Calu3 (cell line): ENCODE measurements around the gene GPR32. TPM values are rescaled to one million over a fixed set of nuclear protein-coding genes. Genes with fewer than 3 reads are reported as not detected.
"Not testable (repeated sequence)": the region's sequence is repeated elsewhere in the genome, so short reads cannot be mapped to it uniquely, and the experiment has no call there.

Experiments used
- Bru-seq: library from RNA; stranded (reverse); fragments of 400-500 nt; gene quantifications from one replicate; lab custom pipeline; 2021; lab: Mats Ljungman, UMichigan
- BruChase-seq, 2 experiments: library from RNA; stranded (reverse); fragments of 400-500 nt; gene quantifications; one replicate each; lab custom pipeline; 2021; lab: Mats Ljungman, UMichigan
- BruUV-seq: library from RNA; stranded (reverse); fragments of 400-500 nt; replicated peaks from 2 replicates; lab custom pipeline; 2021; lab: Mats Ljungman, UMichigan
- CTCF ChIA-PET: fragments of 300-600 bp; sonication (Branson Sonifier 250); formaldehyde crosslinking; loops from one replicate; lab custom pipeline; 2022; ENCODE audit warnings: antibody characterized with exemption; lab: Charles Lee
- DNase-seq: peaks from one replicate; pipeline ENCODE4 v3.0.0; 2022
- H3K27ac Mint-ChIP-seq: one replicate; pipeline ENCODE4 v1.8.0; 2022; ENCODE audit warnings: mixed read lengths; ENCODE audit not compliant: unreplicated experiment
- H3K27me3 Mint-ChIP-seq: one replicate; pipeline ENCODE4 v1.8.0; 2022; ENCODE audit warnings: mixed read lengths; ENCODE audit not compliant: unreplicated experiment
- H3K36me3 Mint-ChIP-seq: one replicate; pipeline ENCODE4 v1.8.0; 2022; ENCODE audit warnings: mild to moderate bottlenecking, moderate library complexity, mixed read lengths; ENCODE audit not compliant: insufficient read depth, unreplicated experiment
- H3K4me1 Mint-ChIP-seq: one replicate; pipeline ENCODE4 v1.8.0; 2022; ENCODE audit warnings: mild to moderate bottlenecking, low read depth, mixed read lengths; ENCODE audit not compliant: unreplicated experiment
- H3K4me3 Mint-ChIP-seq: one replicate; pipeline ENCODE4 v1.8.0; 2022; ENCODE audit warnings: mild to moderate bottlenecking, low read depth, moderate library complexity, mixed read lengths; ENCODE audit not compliant: unreplicated experiment
- H3K9me3 Mint-ChIP-seq: one replicate; pipeline ENCODE4 v1.8.0; 2022; ENCODE audit warnings: low read depth, mixed read lengths; ENCODE audit not compliant: unreplicated experiment
- CTCF ChIP-seq: fragments of 200-600 bp; IDR thresholded peaks from one replicate; pipeline ENCODE4 v1.8.0; 2022; ENCODE audit warnings: antibody characterized with exemption; ENCODE audit not compliant: unreplicated experiment
- intact Hi-C: fragments of 100-400 bp; cut with micrococcal nuclease; formaldehyde crosslinking; loops from one replicate; pipeline ENCODE4 v1.10.0; 2022; ENCODE audit not compliant: unreplicated experiment
- long read RNA-seq: library from polyadenylated mRNA; stranded (forward); transcript quantifications from one replicate; pipeline ENCODE4 v2.0.0, GENCODE V29; 2022
- total RNA-seq: library from RNA; stranded (reverse); gene quantifications from 2 replicates; pipeline ENCODE4 v1.2.3, GENCODE V29; 2022

Gene GPR32
- total RNA-seq (not detected in 2 replicates), Bru-seq, nascent RNA (not detected), BruChase-seq, experiment 1, labeled RNA remaining after a 6-hour chase (not detected), BruChase-seq, experiment 2, labeled RNA remaining after a 2-hour chase (not detected)
- long read RNA-seq = 0 reads

DNA sequence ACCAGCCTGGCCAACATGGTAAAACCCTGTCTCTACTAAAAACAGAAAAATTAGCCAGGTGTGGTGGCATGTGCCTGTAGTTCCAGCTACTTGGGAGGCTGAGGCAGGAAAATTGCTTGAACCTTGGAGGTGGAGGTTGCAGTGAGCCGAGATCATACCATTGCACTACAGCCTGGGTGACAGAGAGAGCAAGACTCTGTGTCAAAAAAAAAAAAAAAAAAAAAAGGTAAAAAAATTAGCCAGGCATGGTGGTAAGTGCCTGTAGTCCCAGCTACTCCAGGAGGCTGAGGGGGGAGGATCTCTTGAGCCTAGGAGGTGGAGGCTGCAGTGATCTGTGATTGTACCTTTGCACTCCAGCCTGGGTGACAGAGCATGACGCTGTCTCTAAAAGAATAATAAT lies at the start of gene GPR32:
TSS of gene GPR32 (plus strand) at position 301 of the 400 bp plus-strand sequence. CDS start 137 bp downstream, outside the sequence.
- H3K27ac Mint-ChIP-seq, H3K36me3 Mint-ChIP-seq, DNase-seq, CTCF ChIA-PET, intact Hi-C loops, H3K9me3 Mint-ChIP-seq, H3K4me1 Mint-ChIP-seq, BruUV-seq, H3K4me3 Mint-ChIP-seq: not testable (repeated sequence)
- peaks cover 63% of the 10 kb centered on the region for H3K27me3 Mint-ChIP-seq

DNA sequence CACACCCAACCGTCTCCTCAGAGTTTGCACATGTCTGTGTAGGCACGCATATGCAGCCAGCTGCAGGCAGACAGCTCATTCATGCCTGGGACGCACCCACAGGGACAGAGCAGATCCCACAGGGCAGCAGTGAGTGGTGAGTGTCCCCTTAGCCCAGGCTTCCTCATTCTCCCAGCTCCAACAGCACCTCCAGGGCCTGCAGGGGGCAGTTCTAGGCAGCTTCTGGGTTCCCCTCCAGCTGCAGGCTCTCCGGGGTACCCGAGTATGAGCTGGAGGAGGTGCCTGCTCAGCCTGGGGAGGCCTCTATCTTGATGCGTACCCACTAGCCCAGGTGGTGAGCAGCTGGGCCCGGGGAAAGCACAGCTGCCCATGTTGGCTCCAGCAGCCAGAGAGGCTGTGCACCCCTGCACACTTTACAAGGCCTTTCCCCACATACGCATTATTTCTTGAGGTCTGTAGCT lies 49.3 kb upstream of the GPR32 start:
- peaks cover 36% of the 10 kb centered on the region for H3K36me3 Mint-ChIP-seq
- no peak overlapping the region for H3K27ac Mint-ChIP-seq
- intact Hi-C loops = no loop called here
- no peak for TF ChIP-seq CTCF
- CTCF ChIA-PET = interaction anchor here (0.6 kb wide), 1 partner anchor 33 kb away, joined by 3 read pairs; no protein-coding TSS in a partner anchor
- no peaks in the 10 kb centered on the region for H3K4me1 Mint-ChIP-seq
- DNase-seq = no peak
- no peak overlapping the region for H3K4me3 Mint-ChIP-seq
- no TSS peak for BruUV-seq
- no peaks in the 10 kb centered on the region for H3K9me3 Mint-ChIP-seq
- peaks cover 89% of the 10 kb centered on the region for H3K27me3 Mint-ChIP-seq

- H3K36me3 Mint-ChIP-seq = peaks cover 42% of the 10 kb centered on the region
- no peaks in the 10 kb centered on the region for H3K9me3 Mint-ChIP-seq
- intact Hi-C loops = no loop called here
- peaks cover 83% of the 10 kb centered on the region for H3K27me3 Mint-ChIP-seq
- no peak overlapping the region for H3K4me3 Mint-ChIP-seq
- no peak for TF ChIP-seq CTCF
- H3K4me1 Mint-ChIP-seq = no peaks in the 10 kb centered on the region
- no peak overlapping the region for H3K27ac Mint-ChIP-seq
- CTCF ChIA-PET = interaction anchor here (0.6 kb wide), 1 partner anchor 8 kb away, joined by 3 read pairs; no protein-coding TSS in a partner anchor
- no TSS peak for BruUV-seq
- DNase-seq = no peak
Measured at GRCh38 chr19:50721441-50722137, 48.7 kb upstream of the GPR32 start.

GRCh38 chr19:50722201-50723013 lies 47.9 kb upstream of the GPR32 start:
- H3K36me3 Mint-ChIP-seq = peaks cover 44% of the 10 kb centered on the region
- TF ChIP-seq CTCF = no peak
- BruUV-seq = no TSS peak
- no peak overlapping the region for H3K27ac Mint-ChIP-seq
- intact Hi-C loops = no loop called here
- H3K9me3 Mint-ChIP-seq = no peaks in the 10 kb centered on the region
- peak overlapping the region; percentile 94 for H3K4me3 Mint-ChIP-seq
- DNase-seq = no peak
- peaks cover 80% of the 10 kb centered on the region for H3K27me3 Mint-ChIP-seq
- CTCF ChIA-PET = interaction anchor here (0.6 kb wide), 1 partner anchor 8 kb away, joined by 3 read pairs; no protein-coding TSS in a partner anchor
- no peaks in the 10 kb centered on the region for H3K4me1 Mint-ChIP-seq
